Neural crest cell (in vitro differentiated cells): ENCODE data around the gene ATP9B. TPM values are rescaled to one million over a fixed set of nuclear protein-coding genes. Genes with fewer than 3 reads are reported as not detected.
"Not testable (repeated sequence)": the region's sequence is repeated elsewhere in the genome, so short reads cannot be mapped to it uniquely, and the experiment has no call there.

ENCODE experiments used
- DNase-seq: peaks from one replicate; pipeline ENCODE4 v3.0.0; 2021; ENCODE audit warnings: low read depth, mixed read lengths, low spot score
- H3K27ac Mint-ChIP-seq: one replicate; pipeline ENCODE4 v1.8.0; 2021; ENCODE audit warnings: mild to moderate bottlenecking, mixed read lengths; ENCODE audit not compliant: unreplicated experiment
- H3K27me3 Mint-ChIP-seq: 2 replicates; pipeline ENCODE4 v1.8.0; 2021; ENCODE audit warnings: low read depth, mild to moderate bottlenecking, mixed read lengths
- H3K36me3 Mint-ChIP-seq: 2 replicates; pipeline ENCODE4 v1.8.0; 2021; ENCODE audit warnings: low read depth, mild to moderate bottlenecking, mixed read lengths
- H3K4me1 Mint-ChIP-seq: 2 replicates; pipeline ENCODE4 v1.8.0; 2021; ENCODE audit warnings: mixed read lengths
- H3K4me3 Mint-ChIP-seq: one replicate; pipeline ENCODE4 v1.8.0; 2021; ENCODE audit warnings: mild to moderate bottlenecking, mixed read lengths
- H3K9me3 Mint-ChIP-seq: 2 replicates; pipeline ENCODE4 v1.8.0; 2021; ENCODE audit warnings: mixed read lengths
- CTCF ChIP-seq: fragments of 200-600 bp; sonication (generic); conservative IDR thresholded peaks from 2 replicates; pipeline ENCODE4 v1.5.0; 2021; ENCODE audit warnings: antibody characterized with exemption, mild to moderate bottlenecking
- total RNA-seq: library from RNA; stranded (reverse); gene quantifications from 2 replicates; pipeline ENCODE4 v1.2.1, GENCODE V29; 2021

The ATP9B gene
- total RNA-seq, 1 donor from 2014 or later = 32.9 TPM

GRCh38 chr18:79071037-79071436, 1.8 kb downstream of the ATP9B start:
- H3K4me3 Mint-ChIP-seq = peak overlapping the region; percentile 97
- peaks cover 23% of the 10 kb centered on the region for H3K4me1 Mint-ChIP-seq
- no peak for DNase-seq
- peaks cover 46% of the 10 kb centered on the region for H3K36me3 Mint-ChIP-seq
- peaks cover 20% of the 10 kb centered on the region for H3K27me3 Mint-ChIP-seq
- TF ChIP-seq CTCF = no peak
- peaks cover 33% of the 10 kb centered on the region for H3K9me3 Mint-ChIP-seq
- no peak overlapping the region for H3K27ac Mint-ChIP-seq

- peaks cover 27% of the 10 kb centered on the region for H3K9me3 Mint-ChIP-seq
- H3K27ac Mint-ChIP-seq = no peak overlapping the region
Observed at GRCh38 chr18:79071503-79072210, 2.5 kb downstream of the ATP9B start.

GRCh38 chr18:79072655-79073054, 3.5 kb downstream of the ATP9B start:
- not testable (repeated sequence) for H3K4me3 Mint-ChIP-seq, DNase-seq, H3K27ac Mint-ChIP-seq, H3K27me3 Mint-ChIP-seq
- Mint-ChIP-seq H3K4me1 (peaks cover 37% of the 10 kb centered on the region), H3K9me3 (peaks cover 19% of the 10 kb centered on the region), H3K36me3 (peaks cover 46% of the 10 kb centered on the region)

More at GRCh38 chr18:79071503-79072210, 2.5 kb downstream of the ATP9B start:
- Mint-ChIP-seq H3K4me3 (peak overlapping the region; percentile 74), H3K4me1 (peaks cover 29% of the 10 kb centered on the region), H3K27me3 (peaks cover 14% of the 10 kb centered on the region), H3K36me3 (peaks cover 46% of the 10 kb centered on the region)
- no peak for TF ChIP-seq CTCF
- no peak for DNase-seq

- Mint-ChIP-seq H3K4me1 (peaks cover 14% of the 10 kb centered on the region), H3K9me3 (peaks cover 25% of the 10 kb centered on the region), H3K4me3 (no peak overlapping the region), H3K27me3 (no peaks in the 10 kb centered on the region), H3K36me3 (peaks cover 80% of the 10 kb centered on the region), H3K27ac (no peak overlapping the region)
- DNase-seq = no peak
- no peak for TF ChIP-seq CTCF
Observed at GRCh38 chr18:79077181-79077580, 8.0 kb downstream of the ATP9B start.

GRCh38 chr18:79078791-79079190, 9.6 kb downstream of the ATP9B start:
- H3K27ac Mint-ChIP-seq, H3K4me3 Mint-ChIP-seq, DNase-seq, H3K27me3 Mint-ChIP-seq: not testable (repeated sequence)
- Mint-ChIP-seq H3K4me1 (peaks cover 14% of the 10 kb centered on the region), H3K9me3 (peaks cover 26% of the 10 kb centered on the region), H3K36me3 (peaks cover 77% of the 10 kb centered on the region)

GRCh38 chr18:79092874-79093273, 23.7 kb downstream of the ATP9B start:
- Mint-ChIP-seq H3K27me3 (no peaks in the 10 kb centered on the region), H3K4me3 (no peak overlapping the region), H3K27ac (no peak overlapping the region), H3K36me3 (peaks cover 37% of the 10 kb centered on the region), H3K9me3 (peaks cover 15% of the 10 kb centered on the region), H3K4me1 (peaks cover 9% of the 10 kb centered on the region)
- no peak for DNase-seq
- no peak for TF ChIP-seq CTCF
